Adrenal gland (tissue), 19 donors: ENCODE data around the gene PTPRE. TPM values are rescaled to one million over a fixed set of nuclear protein-coding genes. Genes with fewer than 3 reads are reported as not detected.
A peak's percentile ranks its signal among the peaks of the same experiment; 100 is the strongest.

Source experiments
- DNase-seq, 7 donors: peaks; one replicate each; pipeline ENCODE4 v3.0.0-alpha.2; 2019 to 2020
- H3K27ac ChIP-seq, 5 donors: fragments of 200-600 bp; sonication (generic) in 4 of 5; 1 replicate in 3 of 5; 2 replicates in 2 of 5; pipeline versions ENCODE4 v1.5.1 to v1.8.0; 2016 to 2020; ENCODE audit warnings: mild to moderate bottlenecking in 1 of 5
- H3K27me3 ChIP-seq: fragments of 200-600 bp; 2 replicates; pipeline ENCODE4 v1.8.0; 2021
- H3K36me3 ChIP-seq, 2 donors: fragments of 200-600 bp; replicated peaks in 1 of 2; 1 replicate in 1 of 2; 2 replicates in 1 of 2; pipeline versions ENCODE4 v1.5.1 to v1.8.0; 2018 to 2022
- H3K4me1 ChIP-seq, 2 donors: fragments of 200-600 bp; replicated peaks in 1 of 2; 1 replicate in 1 of 2; 2 replicates in 1 of 2; pipeline versions ENCODE4 v1.5.1 to v1.8.0; 2018 to 2021
- H3K4me3 ChIP-seq, 4 donors: fragments of 200-600 bp; sonication (generic) in 3 of 4; one replicate each; pipeline ENCODE4 v1.5.1; 2016 to 2018
- H3K9me3 ChIP-seq, 3 donors: fragments of 200-600 bp; sonication (generic) in 1 of 3; replicated peaks in 1 of 3; 1 replicate in 2 of 3; 2 replicates in 1 of 3; pipeline versions ENCODE4 v1.5.1 to v1.8.0; 2016 to 2021
- CTCF ChIP-seq, 6 experiments: fragments of 450-650 bp in 4 of 6; fragments of 200-600 bp in 2 of 6; sonication (generic) in 1 of 6; IDR thresholded peaks; 1 replicate in 5 of 6; 2 replicates in 1 of 6; pipeline versions ENCODE4 v1.5.1 to v1.8.0; 2016 to 2021; ENCODE audit warnings: antibody characterized with exemption in 6 of 6, mild to moderate bottlenecking in 2 of 6, moderate library complexity in 1 of 6
- POLR2A ChIP-seq, 2 donors: fragments of 450-650 bp; IDR thresholded peaks; one replicate each; pipeline ENCODE4 v1.6.1; 2017; ENCODE audit warnings: antibody characterized with exemption in 2 of 2, mild to moderate bottlenecking in 2 of 2, moderate library complexity in 1 of 2
- WGBS, 4 donors: extraction: QIAGEN DNeasy Blood & Tissue Kit in 2 of 4; methylation state at CpG; one replicate each; pipeline versions ENCODE4 v1.1.5 to v1.1.7; 2013 to 2017; 5-methylcytosine and 5-hydroxymethylcytosine counted together
- intact Hi-C, 2 donors: fragments of 100-400 bp; cut with DNase I; formaldehyde crosslinking; loops; one replicate each; pipeline versions ENCODE4 v1.14.1 to v1.15.0; 2022 to 2023
- long read RNA-seq, 10 donors: library from polyadenylated mRNA in 3 of 10; unstranded in 2 of 10; stranded (forward) in 1 of 10; transcript quantifications; one replicate each; pipeline ENCODE4 v2.0.0 and lab custom pipeline, GENCODE V29; 2021 to 2026
- polyA plus RNA-seq, 3 donors: library from polyadenylated mRNA; stranded (reverse); fragments of 200-250 nt in 2 of 3; fragments of 350-450 nt in 1 of 3; fragmentation: Illumina TruSeq in 1 of 3; extraction: RNeasy Lipid Tissue Mini Kit (QIAGEN cat#74804) in 1 of 3; gene quantifications; one replicate each; pipeline ENCODE4 v1.2.3, GENCODE V29; 2013 to 2014
- total RNA-seq, 9 donors: library from RNA; depleted of rRNA in 4 of 9; stranded (reverse); fragments of >200 nt in 4 of 9; fragments of 120-200 nt in 1 of 9; fragmentation: NEBNext Ultra II Directional in 1 of 9; extraction: Animal tissue kit (Norgen Biotek cat#: 25700) in 1 of 9; gene quantifications; one replicate each; pipeline versions ENCODE4 v1.1.0 to v1.2.4, GENCODE V29; 2013 to 2023
- donor health status: healthy with polysubstance abuse.
- donor health status: Bipolar disorder and iron deficiency.
- donor health status: DM: yes; HTN: yes; CAD: no.
- donor health status: DM: no; HTN: no; CAD: no.
- donor health status: DM: no; HTN: no; CAD: no.
- donor health status: DM: yes; HTN: yes; CAD: no.

The PTPRE gene
- 10 to 100 TPM; 24.9 to 52.8 (median 43.9) TPM for total RNA-seq
- 10 to 100 TPM in 2 of 3 donors, 1 to 10 TPM in 1; 7.6 to 36.9 (median 12.2) TPM for polyA plus RNA-seq
- long read RNA-seq, donor 1, full-length matches to known transcripts, result 1 of 1 reads
- long read RNA-seq, donor 1, partial matches to known transcripts, result 0 of 1 reads
- long read RNA-seq, donor 1, other reads (novel, unspliced or antisense), result 0 of 1 reads
- long read RNA-seq, donor 2, result 0 reads
- long read RNA-seq, donor 3, result 0 reads
- long read RNA-seq, donor 4, full-length matches to known transcripts, result 1 of 37 reads
- long read RNA-seq, donor 4, partial matches to known transcripts, result 14 of 37 reads
- long read RNA-seq, donor 4, other reads (novel, unspliced or antisense), result 22 of 37 reads
- long read RNA-seq, donor 5, full-length matches to known transcripts, result 11 of 47 reads
- long read RNA-seq, donor 5, partial matches to known transcripts, result 24 of 47 reads
- long read RNA-seq, donor 5, other reads (novel, unspliced or antisense), result 12 of 47 reads
- long read RNA-seq, donor 6, partial matches to known transcripts, result 10 of 31 reads
- long read RNA-seq, donor 6, other reads (novel, unspliced or antisense), result 21 of 31 reads
- long read RNA-seq, donor 7, result 0 reads
- long read RNA-seq, donor 8, full-length matches to known transcripts, result 1 of 1 reads
- long read RNA-seq, donor 8, partial matches to known transcripts, result 0 of 1 reads
- long read RNA-seq, donor 8, other reads (novel, unspliced or antisense), result 0 of 1 reads
- long read RNA-seq, donor 9, partial matches to known transcripts, result 9 of 9 reads
- long read RNA-seq, donor 9, other reads (novel, unspliced or antisense), result 0 of 9 reads
- long read RNA-seq, donor 10, result 0 reads

- intact Hi-C loops, result loop anchor here (2.0 to 5.0 kb wide), 3 partner anchors 104 to 161 kb away; no protein-coding TSS in a partner anchor
- 7 to 84% (median 14%) methylated on average over 3 to 78 of the region's 78 CpGs for WGBS, 4 donors
- no peaks in the 10 kb centered on the region for H3K27me3 ChIP-seq
- H3K9me3 ChIP-seq, result no peaks in the 10 kb centered on the region
- no peaks in the 10 kb centered on the region for H3K36me3 ChIP-seq
- DNase-seq, result peak; percentile 76 to 85 (median 82)
- peaks cover 32 to 40% of the 10 kb centered on the region in 2 donors for H3K4me1 ChIP-seq
- peak in 1 of 2 donors; percentile 65 for TF ChIP-seq POLR2A (IDR thresholded peaks at IDR 0.05)
- TF ChIP-seq CTCF (IDR thresholded peaks at IDR 0.05), result peak; percentile 10 to 99 (median 75)
- H3K27ac ChIP-seq, result peak within 1 kb of the TSS; percentile 60 to 93 (median 91)
- H3K4me3 ChIP-seq, result peak within 1 kb of the TSS in 3 of 4 donors; percentile 52 to 90 (median 55)
Observed at GRCh38 chr10:127906548-127907377, at the start of gene PTPRE. Gene PTPRE (plus strand): TSS chr10:127907103. CDS start chr10:128040882, 133,779 bp downstream.

GRCh38 chr10:127860592-127860991 lies 46.3 kb upstream of the PTPRE start:
- intact Hi-C loops, result no loop called here
- no peak for TF ChIP-seq CTCF (IDR thresholded peaks at IDR 0.05)
- TF ChIP-seq POLR2A (IDR thresholded peaks at IDR 0.05), result no peak
- Histone ChIP-seq H3K36me3 (no peaks in the 10 kb centered on the region), H3K9me3 (no peaks in the 10 kb centered on the region), H3K27me3 (no peaks in the 10 kb centered on the region), H3K4me3 (no peak overlapping the region), H3K27ac (no peak overlapping the region), H3K4me1 (no peaks in the 10 kb centered on the region)
- 82 to 93% (median 90%) methylated on average over 6 of the region's 6 CpGs for WGBS, 4 donors
- peak in 1 of 7 donors; percentile 2 for DNase-seq

GRCh38 chr10:127863231-127863825 lies 43.6 kb upstream of the PTPRE start:
- no peak for DNase-seq
- Histone ChIP-seq H3K4me3 (no peak overlapping the region), H3K9me3 (no peaks in the 10 kb centered on the region), H3K36me3 (no peaks in the 10 kb centered on the region), H3K4me1 (no peaks in the 10 kb centered on the region), H3K27ac (no peak overlapping the region), H3K27me3 (no peaks in the 10 kb centered on the region)
- intact Hi-C loops, result no loop called here
- WGBS, 4 donors, result 92 to 94% (median 93%) methylated on average over 6 of the region's 6 CpGs
- no peak for TF ChIP-seq CTCF (IDR thresholded peaks at IDR 0.05)
- TF ChIP-seq POLR2A (IDR thresholded peaks at IDR 0.05), result no peak
